GM21786 (cell line): Measurements from ENCODE around the gene MIA.
A peak's percentile ranks its signal among the peaks of the same experiment; 100 is the strongest.
"Not testable (repeated sequence)": the region's sequence is repeated elsewhere in the genome, so short reads cannot be mapped to it uniquely, and the experiment has no call there.

Experiments
- ATAC-seq: cut with Tn5 transposase; IDR thresholded peaks from one replicate; pipeline ENCODE4 v1.9.1; 2021; ENCODE audit not compliant: unreplicated experiment

Gene MIA

GRCh38 chr19:40802300-40803169, 27.2 kb downstream of the MIA start:
- no peak for ATAC-seq

- no peak for ATAC-seq
Measured at GRCh38 chr19:40803170-40803856, 28.0 kb downstream of the MIA start.

- ATAC-seq, result no peak
Measured at GRCh38 chr19:40803857-40804782, 28.8 kb downstream of the MIA start.

- no peak for ATAC-seq
Measured at GRCh38 chr19:40804783-40805242, 29.5 kb downstream of the MIA start.

- no peak for ATAC-seq
Measured at GRCh38 chr19:40805258-40805868, 30.0 kb downstream of the MIA start.

GRCh38 chr19:40806423-40807146, 31.3 kb downstream of the MIA start:
- peak; percentile 35 for ATAC-seq

- ATAC-seq, result no peak
Measured at GRCh38 chr19:40807147-40808020, 32.1 kb downstream of the MIA start.

- no peak for ATAC-seq
Measured at GRCh38 chr19:40808021-40808325, 32.7 kb downstream of the MIA start.

GRCh38 chr19:40808497-40808896, 33.2 kb downstream of the MIA start:
- ATAC-seq, result no peak

GRCh38 chr19:40809358-40810086, 34.2 kb downstream of the MIA start:
- no peak for ATAC-seq

- ATAC-seq, result no peak
Measured at GRCh38 chr19:40810160-40810559, 34.8 kb downstream of the MIA start.

- ATAC-seq, result not testable (repeated sequence)
Measured at GRCh38 chr19:40810649-40811408, 35.5 kb downstream of the MIA start.

GRCh38 chr19:40811478-40812341, 36.4 kb downstream of the MIA start:
- ATAC-seq, result no peak

- not testable (repeated sequence) for ATAC-seq
Measured at GRCh38 chr19:40812571-40812970, 37.2 kb downstream of the MIA start.

- ATAC-seq, result no peak
Measured at GRCh38 chr19:40813182-40813581, 37.9 kb downstream of the MIA start.

GRCh38 chr19:40815223-40815622, 39.9 kb downstream of the MIA start:
- no peak for ATAC-seq
